Pancreas (tissue), 10 donors: ENCODE results near the gene HOXD3. TPM values are rescaled to one million over a fixed set of nuclear protein-coding genes. Genes with fewer than 3 reads are reported as not detected.

Source experiments
- ATAC-seq, 4 donors: fragments of 200-7000 bp; cut with Tn5 transposase; one replicate each; pipeline versions ENCODE4 v1.8.0 to v1.9.1; 2020; ENCODE audit warnings: mild to moderate bottlenecking in 4 of 4, moderate library complexity in 4 of 4
- DNase-seq, 6 donors: peaks; one replicate each; pipeline ENCODE4 v3.0.0-alpha.2; 2020
- FAIRE-seq: peaks from 2 replicates; lab custom pipeline; 2012; peaks lifted over from hg19 to GRCh38; lab: Jason Lieb, UNC
- H3K27ac ChIP-seq, 4 donors: fragments of 200-600 bp; sonication (generic); 1 replicate in 3 of 4; 2 replicates in 1 of 4; pipeline versions ENCODE4 v1.5.0 to v1.8.0; 2020
- H3K27me3 ChIP-seq, 4 donors: fragments of 200-600 bp; one replicate each; pipeline ENCODE4 v1.8.0; 2021
- H3K36me3 ChIP-seq, 3 donors: fragments of 200-600 bp; sonication (generic) in 1 of 3; one replicate each; pipeline versions ENCODE4 v1.5.0 to v1.8.0; 2020 to 2021
- H3K4me1 ChIP-seq, 3 donors: fragments of 200-600 bp; one replicate each; pipeline ENCODE4 v1.8.0; 2021
- H3K4me3 ChIP-seq, 4 donors: fragments of 200-600 bp; sonication (generic) in 2 of 4; one replicate each; pipeline versions ENCODE4 v1.5.0 to v1.8.0; 2020 to 2021
- H3K9me3 ChIP-seq, 4 donors: fragments of 200-600 bp; one replicate each; pipeline ENCODE4 v1.8.0; 2021
- WGBS, 2 donors: extraction: QIAGEN DNeasy Blood & Tissue Kit; methylation state at CpG; one replicate each; pipeline ENCODE4 v1.1.7; 2013; 5-methylcytosine and 5-hydroxymethylcytosine counted together
- intact Hi-C, 3 donors: fragments of 100-400 bp; cut with DNase I; formaldehyde crosslinking; loops; one replicate each; pipeline versions ENCODE4 v1.11.1 to v1.14.2; 2022
- polyA plus RNA-seq, 2 donors: library from polyadenylated mRNA; stranded (reverse); fragments of 200-250 nt; gene quantifications; one replicate each; pipeline ENCODE4 v1.2.3, GENCODE V29; 2013
- total RNA-seq, 6 donors: library from RNA; stranded (reverse); fragmentation: NEBNext Ultra II Directional in 4 of 6; extraction: Animal tissue kit (Norgen Biotek cat#: 25700) in 4 of 6; gene quantifications; one replicate each; pipeline versions ENCODE4 v1.2.1 to v1.2.4, GENCODE V29; 2021 to 2023
- TF ChIP-seq, protein P1 (sequence below), 4 donors: fragments of 200-600 bp; sonication (generic) in 3 of 4; IDR thresholded peaks; one replicate each; pipeline versions ENCODE4 v1.5.0 to v1.8.0; 2021; ENCODE audit warnings: antibody characterized with exemption in 4 of 4
- donor health status: healthy with polysubstance abuse.
- donor health status: DM: no; HTN: no; CAD: no; lungs with moderate emphysema.
- donor health status: DM: no; HTN: no; CAD: no.
- donor health status: control.
- donor health status: control.
- donor health status: Bipolar disorder and iron deficiency.
- donor health status: DM: yes; HTN: yes; CAD: no.
- donor health status: DM: no; HTN: no; CAD: no.
- donor health status: DM: no; HTN: no; CAD: no.
- donor health status: DM: yes; HTN: yes; CAD: no.

Gene HOXD3
- total and polyA plus RNA-seq, 8 donors, result 0.19 to 0.68 (median 0.25) TPM; not detected in 1

GRCh38 chr2:176174382-176174823, 17.3 kb downstream of the HOXD3 start:
- Histone ChIP-seq H3K9me3 (no peaks in the 10 kb centered on the region), H3K4me3 (no peak overlapping the region), H3K36me3 (no peaks in the 10 kb centered on the region), H3K27me3 (peaks cover 0 to 67% (median 14%) of the 10 kb centered on the region in 4 donors), H3K4me1 (peaks cover 0 to 3% (median 0%) of the 10 kb centered on the region in 3 donors), H3K27ac (no peak overlapping the region)
- TF ChIP-seq, protein P1, sequence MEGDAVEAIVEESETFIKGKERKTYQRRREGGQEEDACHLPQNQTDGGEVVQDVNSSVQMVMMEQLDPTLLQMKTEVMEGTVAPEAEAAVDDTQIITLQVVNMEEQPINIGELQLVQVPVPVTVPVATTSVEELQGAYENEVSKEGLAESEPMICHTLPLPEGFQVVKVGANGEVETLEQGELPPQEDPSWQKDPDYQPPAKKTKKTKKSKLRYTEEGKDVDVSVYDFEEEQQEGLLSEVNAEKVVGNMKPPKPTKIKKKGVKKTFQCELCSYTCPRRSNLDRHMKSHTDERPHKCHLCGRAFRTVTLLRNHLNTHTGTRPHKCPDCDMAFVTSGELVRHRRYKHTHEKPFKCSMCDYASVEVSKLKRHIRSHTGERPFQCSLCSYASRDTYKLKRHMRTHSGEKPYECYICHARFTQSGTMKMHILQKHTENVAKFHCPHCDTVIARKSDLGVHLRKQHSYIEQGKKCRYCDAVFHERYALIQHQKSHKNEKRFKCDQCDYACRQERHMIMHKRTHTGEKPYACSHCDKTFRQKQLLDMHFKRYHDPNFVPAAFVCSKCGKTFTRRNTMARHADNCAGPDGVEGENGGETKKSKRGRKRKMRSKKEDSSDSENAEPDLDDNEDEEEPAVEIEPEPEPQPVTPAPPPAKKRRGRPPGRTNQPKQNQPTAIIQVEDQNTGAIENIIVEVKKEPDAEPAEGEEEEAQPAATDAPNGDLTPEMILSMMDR (IDR thresholded peaks at IDR 0.05), result no peak
- DNase-seq, result no peak
- 6 to 8% methylated on average over 14 of the region's 14 CpGs for WGBS, 2 donors
- intact Hi-C loops, result no loop called here
- FAIRE-seq, result no peak
- peak in 1 of 4 donors; percentile 26 for ATAC-seq

- 12 to 16% methylated on average over 47 of the region's 47 CpGs for WGBS, 2 donors
- TF ChIP-seq, protein P1 (IDR thresholded peaks at IDR 0.05), result no peak
- H3K4me3 ChIP-seq, result no peak overlapping the region
- intact Hi-C loops, result no loop called here
- DNase-seq (peak in 2 of 6 donors; percentile 59 to 65), FAIRE-seq (no peak), ATAC-seq (peak in 3 of 4 donors; percentile 32 to 71 (median 36))
- H3K36me3 ChIP-seq, result no peaks in the 10 kb centered on the region
- peaks cover 0 to 3% (median 0%) of the 10 kb centered on the region in 3 donors for H3K4me1 ChIP-seq
- peaks cover 0 to 63% (median 14%) of the 10 kb centered on the region in 4 donors for H3K27me3 ChIP-seq
- no peak overlapping the region for H3K27ac ChIP-seq
- no peaks in the 10 kb centered on the region for H3K9me3 ChIP-seq
These were observed 18.0 kb downstream of the HOXD3 start for GRCh38 chr2:176174824-176175708.

DNA sequence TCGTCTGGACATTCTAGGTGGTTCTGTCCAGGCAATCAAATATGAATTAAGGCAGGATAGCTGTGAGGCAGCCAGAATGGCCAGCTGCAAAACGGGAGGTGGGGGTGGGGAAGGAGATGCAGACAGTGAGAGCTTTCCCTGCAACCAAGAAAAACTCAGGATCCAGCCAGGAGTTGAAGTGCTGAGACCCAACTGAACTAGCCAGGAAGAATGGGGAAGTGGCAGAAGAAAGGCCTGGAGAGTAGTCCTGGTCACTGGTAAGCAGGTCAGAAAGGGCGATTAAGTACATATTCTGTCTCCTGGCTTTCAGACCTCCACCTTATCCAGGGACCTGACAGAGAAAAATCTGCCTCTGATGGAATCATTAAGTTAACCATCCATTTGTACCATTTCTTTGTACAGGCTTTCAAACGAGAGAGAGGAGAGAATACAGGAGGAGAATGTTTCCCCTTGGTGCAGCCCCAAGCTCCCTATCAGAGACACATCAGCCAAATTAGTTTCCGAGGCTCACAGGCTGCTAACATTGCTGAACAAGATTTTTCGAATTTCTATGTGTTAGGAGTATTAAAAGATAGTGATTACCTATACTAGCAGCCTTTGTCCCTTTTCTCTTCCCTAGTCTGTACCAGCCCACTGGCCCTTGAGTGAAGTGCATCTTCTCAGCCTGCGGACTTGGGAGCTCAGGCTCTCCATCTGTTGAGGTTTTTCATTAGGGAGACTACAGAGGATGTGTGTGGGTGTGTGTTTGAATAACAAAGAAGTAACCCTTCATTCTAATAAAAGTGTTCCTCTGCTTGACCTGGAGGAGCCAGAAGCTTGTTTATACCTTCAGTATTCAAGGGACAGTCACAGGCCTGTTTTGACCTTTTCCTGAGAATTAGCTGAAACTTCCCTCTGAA, 18.9 kb downstream of the HOXD3 start:
- no peak overlapping the region for H3K27ac ChIP-seq
- intact Hi-C loops, result no loop called here

DNA sequence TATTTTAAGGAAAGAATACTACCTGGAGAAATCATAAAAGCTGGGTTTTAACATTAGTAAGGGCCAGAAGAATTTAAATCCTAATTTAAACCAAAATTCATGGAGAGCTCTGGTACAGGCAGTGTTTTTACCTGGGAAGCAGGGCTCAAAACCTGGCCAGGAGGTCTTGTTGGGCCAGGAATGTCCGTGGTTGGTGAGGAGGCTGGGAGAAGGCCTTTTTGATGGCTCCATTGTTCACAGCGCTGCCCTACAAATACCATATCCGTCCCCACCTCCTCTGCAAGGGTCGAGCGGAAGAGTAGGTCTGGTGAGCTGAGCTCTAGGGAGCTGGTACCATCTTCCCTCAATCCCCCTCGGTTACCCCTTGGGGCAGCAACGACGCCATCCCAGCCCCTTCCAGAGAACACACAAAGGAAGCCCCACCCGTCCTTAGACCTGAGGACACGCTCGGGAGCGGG, 20.5 kb downstream of the HOXD3 start:
- FAIRE-seq (no peak), DNase-seq (no peak), ATAC-seq (no peak)
- Histone ChIP-seq H3K4me1 (peaks cover 0 to 3% (median 0%) of the 10 kb centered on the region in 3 donors), H3K36me3 (no peaks in the 10 kb centered on the region), H3K9me3 (no peaks in the 10 kb centered on the region), H3K27ac (no peak overlapping the region), H3K27me3 (peaks cover 0 to 60% (median 11%) of the 10 kb centered on the region in 4 donors), H3K4me3 (peak overlapping the region in 2 of 4 donors; percentile 5 to 35)
- intact Hi-C loops, result no loop called here
- TF ChIP-seq, protein P1 (IDR thresholded peaks at IDR 0.05), result no peak
- 16% methylated on average over 12 of the region's 12 CpGs for WGBS, 2 donors

More for the DNA sequence above, 18.9 kb downstream of the HOXD3 start:
- ATAC-seq (no peak), DNase-seq (no peak), FAIRE-seq (no peak)
- no peaks in the 10 kb centered on the region for H3K9me3 ChIP-seq
- peaks cover 0 to 3% (median 0%) of the 10 kb centered on the region in 3 donors for H3K4me1 ChIP-seq
- TF ChIP-seq, protein P1 (IDR thresholded peaks at IDR 0.05), result no peak
- peaks cover 0 to 67% (median 14%) of the 10 kb centered on the region in 4 donors for H3K27me3 ChIP-seq
- H3K4me3 ChIP-seq, result no peak overlapping the region
- WGBS, 2 donors, result 68 to 74% methylated on average over 7 of the region's 7 CpGs
- H3K36me3 ChIP-seq, result no peaks in the 10 kb centered on the region
